HG02798 (cell line): ENCODE measurements around the gene CDH12.
"Not testable (repeated sequence)": the region's sequence is repeated elsewhere in the genome, so short reads cannot be mapped to it uniquely, and the experiment has no call there.

Source experiments
- ATAC-seq: cut with Tn5 transposase; IDR thresholded peaks from one replicate; pipeline ENCODE4 v1.9.1; 2021; ENCODE audit warnings: mild to moderate bottlenecking; ENCODE audit not compliant: unreplicated experiment, poor library complexity

The CDH12 gene

DNA sequence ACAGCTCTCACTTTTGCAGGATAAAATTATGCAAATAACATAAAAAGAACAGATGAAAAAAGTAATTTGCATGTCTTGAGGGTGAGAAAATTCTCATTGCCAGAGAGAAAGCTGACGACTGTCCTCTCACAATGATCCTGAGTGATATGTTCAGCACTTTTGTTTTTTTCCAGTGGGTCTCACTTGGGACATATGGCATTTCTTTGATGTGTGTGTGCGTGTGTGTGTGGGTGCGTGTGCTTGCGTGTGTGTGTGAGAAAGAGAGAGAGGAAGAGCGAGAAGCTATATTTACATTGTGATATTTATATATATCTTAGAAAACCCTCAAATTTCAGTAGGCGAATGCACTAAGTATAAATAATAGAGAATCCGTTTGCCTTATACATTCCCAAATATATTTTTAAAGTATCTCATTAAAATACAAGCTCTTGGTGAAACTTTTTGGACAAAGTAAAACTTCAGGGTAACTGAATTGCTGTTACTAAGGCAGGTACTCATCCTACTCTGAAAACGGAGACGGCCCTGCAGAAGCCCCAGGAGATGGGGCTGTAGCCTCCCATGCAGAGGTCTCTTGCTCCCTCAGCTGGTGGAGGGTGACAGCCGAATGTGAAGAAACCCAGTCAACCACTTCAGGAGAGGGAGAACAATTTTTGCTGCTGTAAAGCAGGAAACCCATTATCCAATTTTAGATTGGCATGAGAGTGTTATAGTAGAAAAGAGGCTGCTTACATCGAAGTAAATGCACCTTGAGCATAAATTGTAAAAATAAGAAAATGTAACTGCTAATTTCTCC is 639.2 kb downstream of the CDH12 start:
- peak; percentile 63 for ATAC-seq

DNA sequence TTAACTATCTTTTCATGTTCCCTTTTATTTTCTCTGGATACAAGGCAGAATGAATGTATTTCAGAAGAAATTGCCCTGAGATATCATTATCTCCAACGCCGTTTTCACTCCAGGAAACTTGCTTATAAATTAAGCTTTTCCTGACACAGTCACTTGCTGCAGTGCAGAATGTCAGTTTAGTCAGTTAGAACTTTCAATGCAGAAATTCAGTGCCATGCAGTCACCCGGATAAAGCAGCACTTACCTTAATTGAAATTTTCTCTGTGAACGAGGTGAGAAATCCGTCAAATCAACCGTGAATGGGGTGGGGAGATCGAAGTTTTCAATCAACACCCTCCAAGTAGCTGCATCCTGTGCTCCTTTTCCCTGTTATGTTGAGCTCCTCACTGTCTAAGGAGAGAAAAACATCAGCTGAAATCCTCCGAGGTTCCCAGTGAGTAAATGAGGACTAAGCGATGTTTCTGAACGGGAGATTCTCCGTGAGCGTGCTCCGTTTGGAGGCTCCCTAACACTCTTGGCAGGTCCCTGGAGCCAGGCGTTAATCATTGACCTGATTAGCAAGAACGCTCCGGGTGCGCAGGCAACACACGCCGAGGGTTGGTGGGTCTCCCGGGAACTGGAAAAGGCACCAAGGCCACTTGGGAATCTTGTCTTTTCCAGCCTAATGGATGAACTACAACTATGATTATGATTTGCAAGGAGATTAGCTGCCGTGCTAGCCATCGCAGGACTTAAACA is 640.7 kb downstream of the CDH12 start:
- ATAC-seq, result not testable (repeated sequence)

DNA sequence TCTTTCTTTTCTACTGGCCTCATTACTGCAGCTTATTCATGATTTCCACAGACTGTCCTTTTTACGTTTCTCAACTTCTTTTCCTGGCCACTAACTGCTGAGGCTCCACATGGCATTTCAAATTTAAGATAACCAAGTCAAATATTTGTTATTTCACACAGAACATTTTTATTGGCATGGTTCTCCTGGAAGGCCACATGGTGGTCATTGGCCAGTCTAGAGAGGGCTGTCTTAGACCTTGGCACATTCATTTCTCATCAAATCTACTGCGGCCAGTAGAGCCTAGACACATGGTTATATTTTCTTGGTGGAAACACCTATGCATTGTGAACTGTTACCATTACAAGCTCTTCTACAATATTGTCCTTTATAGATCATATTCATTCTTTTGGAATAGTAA is 644.7 kb downstream of the CDH12 start:
- not testable (repeated sequence) for ATAC-seq

DNA sequence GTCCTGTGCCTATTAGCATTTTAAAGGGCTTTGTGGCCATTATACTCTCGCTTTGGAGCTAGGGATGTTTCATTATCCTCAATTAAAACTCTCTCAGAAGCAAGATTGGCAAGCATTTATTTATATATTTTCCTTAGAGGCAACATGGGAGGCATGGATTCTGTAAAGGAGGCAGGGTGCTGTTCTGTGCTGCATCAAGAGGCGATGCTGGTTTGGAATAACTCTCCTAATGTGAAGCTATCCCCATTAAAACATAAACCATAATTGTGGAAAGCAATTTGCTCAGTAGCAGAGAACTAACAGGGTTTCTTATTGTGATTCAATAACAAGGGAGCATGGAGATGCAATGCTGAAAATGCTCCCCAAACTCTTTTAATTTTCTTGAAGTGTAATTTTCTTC is 664.5 kb downstream of the CDH12 start:
- ATAC-seq, result not testable (repeated sequence)

- not testable (repeated sequence) for ATAC-seq
Observed at GRCh38 chr5:22187632-22188228, 665.4 kb downstream of the CDH12 start.

GRCh38 chr5:22169226-22169625 is 683.9 kb downstream of the CDH12 start:
- ATAC-seq, result not testable (repeated sequence)

DNA sequence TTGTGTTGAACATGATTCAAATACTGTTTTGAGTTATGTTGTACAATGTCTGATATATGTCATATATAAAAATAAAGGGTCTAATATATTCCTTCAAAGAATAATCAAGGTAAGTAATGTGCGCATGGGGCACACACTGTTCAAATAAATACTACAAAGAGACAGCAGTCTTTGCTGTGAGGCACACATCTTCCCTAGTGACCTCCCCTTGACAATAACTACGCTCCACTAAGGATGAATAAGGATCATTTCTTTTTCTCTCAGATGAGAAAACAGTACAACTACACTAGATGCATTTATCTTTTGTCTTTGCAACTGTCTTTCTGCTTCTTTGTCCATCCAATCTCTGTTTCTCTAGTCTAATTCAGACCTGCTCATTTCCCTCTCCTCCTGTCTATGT is 684.4 kb downstream of the CDH12 start:
- not testable (repeated sequence) for ATAC-seq

DNA sequence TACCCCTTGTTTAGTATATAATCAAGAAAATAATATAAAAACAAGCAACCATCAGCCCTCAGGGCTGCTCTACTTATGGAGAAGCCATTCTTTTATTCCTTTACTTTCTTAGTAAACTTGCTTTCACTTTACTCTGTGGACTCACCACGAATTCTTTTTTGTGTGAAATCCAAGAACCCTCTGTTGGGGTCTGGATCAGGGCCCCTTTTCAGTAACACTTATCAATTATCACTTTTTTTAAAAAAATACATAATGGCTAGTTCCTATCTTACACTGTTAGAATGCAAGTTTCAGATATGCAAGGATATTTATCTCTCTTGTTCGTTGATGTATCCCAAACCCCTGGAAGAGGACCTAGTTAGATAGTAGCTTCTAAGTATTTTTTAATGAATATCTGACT is 687.2 kb downstream of the CDH12 start:
- not testable (repeated sequence) for ATAC-seq

GRCh38 chr5:22164910-22165748 is 688.0 kb downstream of the CDH12 start:
- ATAC-seq, result not testable (repeated sequence)

DNA sequence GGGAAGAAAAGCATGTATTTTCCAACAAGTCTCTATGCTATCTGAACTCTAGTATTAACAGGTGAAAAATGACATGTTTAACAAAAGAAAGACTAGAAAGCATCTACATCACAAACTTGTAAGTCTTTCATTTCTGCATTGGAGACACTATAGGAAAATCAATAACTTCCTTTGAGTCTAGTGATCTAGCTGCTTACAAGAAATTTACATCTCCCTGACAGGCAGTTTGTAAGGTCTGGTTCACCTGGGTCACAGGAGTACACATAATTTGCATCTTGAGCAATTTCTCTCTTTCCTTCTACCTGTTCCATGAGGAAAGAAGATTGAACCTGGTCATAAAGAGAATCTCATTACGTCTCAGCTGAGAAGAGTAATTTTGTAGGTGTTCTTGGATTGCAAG is 696.2 kb downstream of the CDH12 start:
- ATAC-seq, result not testable (repeated sequence)

- not testable (repeated sequence) for ATAC-seq
Observed at GRCh38 chr5:22154779-22155178, 698.4 kb downstream of the CDH12 start.

- not testable (repeated sequence) for ATAC-seq
Observed at GRCh38 chr5:22151801-22152200, 701.3 kb downstream of the CDH12 start.

DNA sequence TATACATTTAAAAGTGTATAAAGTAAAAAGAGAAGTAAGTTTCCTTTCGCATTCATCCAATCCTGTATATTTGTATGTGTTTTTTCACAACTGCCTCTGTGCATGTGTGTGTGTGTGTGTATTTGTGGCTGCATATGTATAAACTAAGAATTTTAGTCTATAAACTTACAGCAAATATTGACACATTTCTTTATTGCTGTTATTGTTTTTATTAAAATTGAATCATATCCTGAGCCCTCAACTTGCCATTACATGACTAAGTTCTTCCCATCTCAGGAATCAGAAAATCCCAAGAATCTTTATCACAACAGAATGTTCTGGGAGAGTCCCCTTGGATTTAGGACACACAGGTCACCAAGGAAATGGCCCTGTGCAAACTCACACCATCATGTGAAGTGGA is 712.7 kb downstream of the CDH12 start:
- ATAC-seq, result not testable (repeated sequence)

GRCh38 chr5:22139662-22140300 is 713.4 kb downstream of the CDH12 start:
- not testable (repeated sequence) for ATAC-seq

DNA sequence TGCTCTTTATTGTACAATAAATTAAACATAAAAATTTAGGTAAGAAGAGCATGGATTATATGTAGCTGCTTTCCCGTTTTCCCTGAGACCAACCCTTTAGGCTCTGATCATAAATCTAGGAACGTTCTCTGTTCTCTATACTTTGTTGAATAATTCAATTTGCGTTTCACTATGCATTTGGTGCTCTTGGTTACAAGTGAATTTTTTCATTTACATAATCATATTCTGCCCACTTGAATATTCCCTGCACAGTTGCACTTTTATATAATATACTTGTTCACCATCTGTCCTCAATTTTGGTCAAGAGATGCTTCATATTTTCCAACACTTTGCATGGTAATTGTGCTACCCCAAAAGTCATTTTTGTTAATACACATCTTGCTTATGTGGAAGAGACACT is 741.8 kb downstream of the CDH12 start:
- ATAC-seq, result no peak

GRCh38 chr5:22109315-22109714 is 743.8 kb downstream of the CDH12 start:
- ATAC-seq, result no peak

DNA sequence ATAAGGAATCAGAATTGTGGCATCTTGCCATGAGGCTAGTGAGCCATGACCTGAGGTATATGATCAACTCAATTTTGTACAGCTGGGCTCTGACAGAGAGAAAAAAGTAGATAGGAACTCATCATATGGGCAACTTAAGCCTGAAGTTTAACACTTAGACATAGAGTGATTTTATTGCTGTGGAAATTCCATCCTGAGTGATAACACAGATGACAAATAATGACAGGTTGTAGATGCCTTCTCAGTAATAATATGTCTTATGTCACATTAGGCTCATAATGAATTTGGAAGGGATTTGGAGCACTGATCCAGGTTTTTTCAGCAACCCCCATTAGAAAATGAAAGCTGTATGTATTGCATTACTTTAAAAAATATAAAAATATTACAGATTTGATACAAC is 744.6 kb downstream of the CDH12 start:
- no peak for ATAC-seq

DNA sequence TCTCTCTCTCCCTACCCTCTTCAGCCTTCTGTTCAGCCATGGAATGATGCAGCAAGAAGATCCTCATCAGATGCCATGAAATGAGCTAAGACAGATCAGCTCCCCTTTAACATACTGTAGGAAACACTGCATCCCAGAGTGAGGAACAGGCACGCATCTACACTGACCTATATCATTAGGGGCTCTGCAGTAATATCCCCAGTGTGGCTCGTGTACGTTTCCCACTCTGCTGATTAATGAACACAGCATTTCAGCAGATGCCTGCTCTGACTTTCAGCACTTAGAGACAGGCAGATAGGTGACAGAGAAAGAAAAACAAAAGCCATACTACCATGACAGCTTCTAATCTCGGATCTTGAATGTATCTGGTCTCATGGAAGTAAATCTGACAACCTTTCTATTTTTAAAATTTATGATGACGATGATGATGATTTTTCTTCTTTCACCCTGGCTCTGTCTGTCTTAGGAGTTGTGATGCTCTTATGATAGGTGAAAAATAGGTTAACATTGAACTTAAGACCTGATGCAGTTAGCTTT is 750.3 kb downstream of the CDH12 start:
- ATAC-seq, result no peak

- ATAC-seq, result no peak
Observed at GRCh38 chr5:22088517-22088916, 764.6 kb downstream of the CDH12 start.

DNA sequence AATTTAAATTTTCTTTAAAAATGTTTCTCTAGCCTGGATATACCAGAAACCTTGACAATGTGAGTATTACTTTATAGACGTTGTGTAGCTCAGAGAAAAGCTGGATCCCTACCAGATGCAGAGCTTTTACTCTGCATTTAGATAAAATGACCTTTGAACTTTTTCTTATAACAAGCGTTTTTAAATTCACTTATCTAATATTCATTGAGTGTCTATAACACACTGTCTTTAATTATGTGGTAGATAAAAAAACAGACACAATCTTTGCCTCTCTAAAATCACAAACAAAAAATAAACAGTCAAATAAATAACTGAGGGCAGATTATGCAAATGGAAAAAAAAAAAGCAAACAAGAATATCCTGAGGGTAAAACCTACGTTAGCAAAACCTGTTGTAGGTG is 773.6 kb downstream of the CDH12 start:
- ATAC-seq, result no peak
